HEK293 (cell line): ENCODE results near the gene LONRF2.

ENCODE experiments used
- CTCF ChIA-PET: fragments of 350-600 bp; formaldehyde crosslinking; extraction: SDS; loops from one replicate; lab custom pipeline; 2021; ENCODE audit warnings: antibody characterized with exemption; lab: Yijun Ruan, JAX
- POLR2A ChIA-PET: fragments of 300-600 bp; formaldehyde crosslinking; extraction: SDS; loops from one replicate; lab custom pipeline; 2020; ENCODE audit warnings: antibody characterized with exemption, inconsistent platforms; lab: Yijun Ruan, JAX
- H3K27ac ChIP-seq: fragments of 200-500 bp; sonication (Bioruptor generic); 2 replicates; pipeline ENCODE4 v1.5.1; 2014; ENCODE audit warnings: low read depth, low read length, control low read depth, inconsistent platforms; ENCODE audit errors: extremely low read depth
- H3K36me3 ChIP-seq, 2 experiments: fragments of 200-500 bp in 1 of 2; sonication (Bioruptor generic) in 1 of 2; 1 replicate in 1 of 2; 2 replicates in 1 of 2; pipeline ENCODE4 v1.5.1; 2014 to 2017; ENCODE audit warnings: inconsistent platforms in 2 of 2, low read length in 2 of 2; ENCODE audit not compliant: control insufficient read depth in 2 of 2, insufficient read depth in 1 of 2
- H3K4me1 ChIP-seq: fragments of 200-500 bp; sonication (Bioruptor generic); 2 replicates; pipeline ENCODE4 v1.5.1; 2014; ENCODE audit warnings: mild to moderate bottlenecking, low read length, inconsistent platforms; ENCODE audit not compliant: control insufficient read depth, insufficient read depth
- H3K4me3 ChIP-seq: 2 replicates; pipeline ENCODE4 v1.5.1; 2011; ENCODE audit warnings: low read depth, mild to moderate bottlenecking, control low read depth, low read length, moderate library complexity
- H3K9me3 ChIP-seq: fragments of 200-500 bp; sonication (Bioruptor generic); 2 replicates; pipeline ENCODE4 v1.5.1; 2014; ENCODE audit warnings: low read depth, low read length, inconsistent platforms; ENCODE audit not compliant: control insufficient read depth, insufficient read depth
- HOXC10 ChIP-seq: sonication (generic); formaldehyde crosslinking; IDR thresholded peaks from 2 replicates; pipeline ENCODE4 v1.8.1; 2023; ENCODE audit warnings: mild to moderate bottlenecking, missing genetic modification reagents
- KLF10 ChIP-seq: fragments of 450-650 bp; IDR thresholded peaks from 2 replicates; pipeline ENCODE4 v1.5.1; 2018; ENCODE audit warnings: missing biosample characterization, mild to moderate bottlenecking, missing genetic modification characterization
- REPIN1 ChIP-seq: fragments of 450-650 bp; formaldehyde crosslinking; IDR thresholded peaks from 2 replicates; pipeline ENCODE4 v1.5.1; 2017; ENCODE audit warnings: missing biosample characterization, missing genetic modification characterization, low read depth
- SALL2 ChIP-seq: fragments of 450-650 bp; formaldehyde crosslinking; IDR thresholded peaks from 2 replicates; pipeline ENCODE4 v1.5.0; 2017; ENCODE audit warnings: missing biosample characterization, mild to moderate bottlenecking, missing genetic modification characterization, borderline replicate concordance
- SCRT1 ChIP-seq: fragments of 450-650 bp; formaldehyde crosslinking; IDR thresholded peaks from 2 replicates; pipeline ENCODE4 v1.5.1; 2016; ENCODE audit warnings: missing biosample characterization, missing genetic modification characterization, borderline replicate concordance
- YY1 ChIP-seq: fragments of 450-650 bp; formaldehyde crosslinking; IDR thresholded peaks from 2 replicates; pipeline ENCODE4 v1.5.1; 2018; ENCODE audit warnings: missing biosample characterization, missing genetic modification characterization
- ZNF10 ChIP-seq: fragments of 450-650 bp; formaldehyde crosslinking; IDR thresholded peaks from 2 replicates; pipeline ENCODE4 v1.5.1; 2017; ENCODE audit warnings: missing biosample characterization, missing genetic modification characterization
- ZNF155 ChIP-seq: fragments of 450-650 bp; formaldehyde crosslinking; IDR thresholded peaks from 2 replicates; pipeline ENCODE4 v1.5.1; 2016; ENCODE audit warnings: missing biosample characterization, missing genetic modification characterization
- ZNF16 ChIP-seq: fragments of 450-650 bp; formaldehyde crosslinking; IDR thresholded peaks from 2 replicates; pipeline ENCODE4 v1.5.1; 2016; ENCODE audit warnings: low read depth, missing biosample characterization, missing genetic modification characterization
- ZNF426 ChIP-seq: fragments of 450-650 bp; formaldehyde crosslinking; IDR thresholded peaks from 2 replicates; pipeline ENCODE4 v1.5.1; 2017; ENCODE audit warnings: missing biosample characterization, missing genetic modification characterization, mild to moderate bottlenecking, inconsistent platforms, moderate library complexity
- ZNF473 ChIP-seq: fragments of 450-650 bp; formaldehyde crosslinking; IDR thresholded peaks from 2 replicates; pipeline ENCODE4 v1.5.1; 2017; ENCODE audit warnings: missing biosample characterization, missing genetic modification characterization
- ZNF514 ChIP-seq: fragments of 450-650 bp; formaldehyde crosslinking; IDR thresholded peaks from 2 replicates; pipeline ENCODE4 v1.5.1; 2016; ENCODE audit warnings: missing biosample characterization, missing genetic modification characterization
- ZNF596 ChIP-seq: fragments of 450-650 bp; IDR thresholded peaks from 2 replicates; pipeline ENCODE4 v1.5.0; 2018; ENCODE audit warnings: missing biosample characterization, mild to moderate bottlenecking, missing genetic modification characterization, moderate library complexity
- ZNF624 ChIP-seq: fragments of 450-650 bp; formaldehyde crosslinking; IDR thresholded peaks from 2 replicates; pipeline ENCODE4 v1.5.1; 2017; ENCODE audit warnings: missing biosample characterization, missing genetic modification characterization
- ZNF629 ChIP-seq: fragments of 450-650 bp; formaldehyde crosslinking; IDR thresholded peaks from 2 replicates; pipeline ENCODE4 v1.5.1; 2017; ENCODE audit warnings: missing biosample characterization, missing genetic modification characterization
- ZNF664 ChIP-seq: fragments of 450-650 bp; formaldehyde crosslinking; IDR thresholded peaks from 2 replicates; pipeline ENCODE4 v1.5.1; 2016; ENCODE audit warnings: missing biosample characterization, missing genetic modification characterization
- ZNF677 ChIP-seq: fragments of 450-650 bp; IDR thresholded peaks from 2 replicates; pipeline ENCODE4 v1.5.0; 2018; ENCODE audit warnings: missing biosample characterization, mild to moderate bottlenecking, missing genetic modification characterization, moderate library complexity
- ZNF837 ChIP-seq: fragments of 450-650 bp; formaldehyde crosslinking; IDR thresholded peaks from 2 replicates; pipeline ENCODE4 v1.5.1; 2016; ENCODE audit warnings: missing biosample characterization, missing genetic modification characterization
- ZSCAN30 ChIP-seq: fragments of 450-650 bp; IDR thresholded peaks from 2 replicates; pipeline ENCODE4 v1.5.1; 2018; ENCODE audit warnings: missing biosample characterization, mild to moderate bottlenecking, missing genetic modification characterization, moderate library complexity
- TF ChIP-seq, protein P1 (sequence below): fragments of 450-650 bp; formaldehyde crosslinking; IDR thresholded peaks from 2 replicates; pipeline ENCODE4 v1.5.1; 2016; ENCODE audit warnings: missing biosample characterization, missing genetic modification characterization
- TF ChIP-seq, protein P2 (sequence below): fragments of 450-650 bp; formaldehyde crosslinking; IDR thresholded peaks from 2 replicates; pipeline ENCODE4 v1.5.1; 2016; ENCODE audit warnings: missing biosample characterization, missing genetic modification characterization
- TF ChIP-seq, protein P3 (sequence below): fragments of 450-650 bp; formaldehyde crosslinking; IDR thresholded peaks from 2 replicates; pipeline ENCODE4 v1.5.1; 2016; ENCODE audit warnings: missing biosample characterization, missing genetic modification characterization, borderline replicate concordance

Gene LONRF2

DNA sequence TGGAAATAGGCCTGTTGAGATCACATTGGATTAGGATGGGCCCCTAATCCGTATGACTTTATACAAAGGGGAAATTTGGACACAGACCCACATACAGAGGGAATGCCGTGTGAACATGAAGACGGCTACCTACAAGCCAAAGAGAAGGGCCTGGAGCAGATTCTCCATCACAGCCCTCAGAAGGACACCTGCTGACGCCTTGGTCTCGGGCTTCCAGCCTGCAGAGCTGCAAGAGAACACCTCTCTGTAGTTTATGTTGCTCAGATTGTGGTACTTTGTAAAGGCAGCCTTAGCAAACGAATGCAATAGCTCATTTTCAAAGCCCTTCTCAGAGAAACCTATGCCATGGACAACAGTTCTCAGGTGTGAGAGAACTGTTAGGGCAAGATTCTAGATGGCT lies 86.1 kb downstream of the LONRF2 start:
- no peak overlapping the region for H3K4me3 ChIP-seq
- H3K4me1 ChIP-seq = no peaks in the 10 kb centered on the region
- H3K36me3 ChIP-seq = no peaks in the 10 kb centered on the region
- POLR2A ChIA-PET = no interaction called here
- CTCF ChIA-PET = interaction anchor here (1.2 kb wide), 1 partner anchor 10 kb away, joined by 3 read pairs; no protein-coding TSS in a partner anchor
- no peak for TF ChIP-seq YY1 (tag by site-specific recombination)
- TF ChIP-seq ZNF664 (tag by site-specific recombination) = no peak
- TF ChIP-seq KLF10 (tag by site-specific recombination) = no peak
- TF ChIP-seq, protein P1, sequence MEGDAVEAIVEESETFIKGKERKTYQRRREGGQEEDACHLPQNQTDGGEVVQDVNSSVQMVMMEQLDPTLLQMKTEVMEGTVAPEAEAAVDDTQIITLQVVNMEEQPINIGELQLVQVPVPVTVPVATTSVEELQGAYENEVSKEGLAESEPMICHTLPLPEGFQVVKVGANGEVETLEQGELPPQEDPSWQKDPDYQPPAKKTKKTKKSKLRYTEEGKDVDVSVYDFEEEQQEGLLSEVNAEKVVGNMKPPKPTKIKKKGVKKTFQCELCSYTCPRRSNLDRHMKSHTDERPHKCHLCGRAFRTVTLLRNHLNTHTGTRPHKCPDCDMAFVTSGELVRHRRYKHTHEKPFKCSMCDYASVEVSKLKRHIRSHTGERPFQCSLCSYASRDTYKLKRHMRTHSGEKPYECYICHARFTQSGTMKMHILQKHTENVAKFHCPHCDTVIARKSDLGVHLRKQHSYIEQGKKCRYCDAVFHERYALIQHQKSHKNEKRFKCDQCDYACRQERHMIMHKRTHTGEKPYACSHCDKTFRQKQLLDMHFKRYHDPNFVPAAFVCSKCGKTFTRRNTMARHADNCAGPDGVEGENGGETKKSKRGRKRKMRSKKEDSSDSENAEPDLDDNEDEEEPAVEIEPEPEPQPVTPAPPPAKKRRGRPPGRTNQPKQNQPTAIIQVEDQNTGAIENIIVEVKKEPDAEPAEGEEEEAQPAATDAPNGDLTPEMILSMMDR = no peak
- no peak for TF ChIP-seq ZNF596 (tag by site-specific recombination)
- no peak for TF ChIP-seq ZSCAN30 (tag by site-specific recombination)
- no peak for TF ChIP-seq ZNF155 (tag by site-specific recombination)
- no peak for TF ChIP-seq REPIN1
- no peak for TF ChIP-seq ZNF473 (tag by site-specific recombination)
- TF ChIP-seq ZNF624 (tag by site-specific recombination) = no peak
- no peak for TF ChIP-seq SCRT1
- TF ChIP-seq ZNF426 = no peak
- no peak for TF ChIP-seq SALL2
- H3K9me3 ChIP-seq = no peaks in the 10 kb centered on the region
- no peak overlapping the region for H3K27ac ChIP-seq

DNA sequence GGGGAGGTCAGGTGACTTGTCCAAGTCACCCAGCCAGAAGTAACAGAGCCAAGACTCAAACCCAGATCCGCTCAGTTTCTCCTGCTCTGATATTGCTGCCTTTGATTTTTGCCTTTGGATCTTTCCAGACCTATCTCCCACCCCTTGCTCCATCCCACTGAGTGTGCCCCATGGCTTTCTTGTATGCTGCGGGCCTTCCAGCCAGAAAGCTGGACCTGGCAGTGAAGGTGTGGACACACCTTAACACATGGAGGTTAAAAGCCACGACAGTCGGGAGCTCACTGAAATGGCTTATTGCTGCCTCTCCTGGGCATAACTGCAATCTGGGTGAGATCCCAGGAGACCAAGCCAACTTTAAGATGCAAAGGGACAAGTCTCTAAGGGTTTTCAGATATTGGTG lies 86.7 kb downstream of the LONRF2 start:
- CTCF ChIA-PET = interaction anchor here (1.2 kb wide), 1 partner anchor 9 kb away, joined by 3 read pairs; no protein-coding TSS in a partner anchor
- Histone ChIP-seq H3K27ac (no peak overlapping the region), H3K4me1 (no peaks in the 10 kb centered on the region), H3K9me3 (no peaks in the 10 kb centered on the region), H3K4me3 (no peak overlapping the region), H3K36me3 (no peaks in the 10 kb centered on the region)
- TF ChIP-seq ZNF629 (tag by site-specific recombination) = no peak
- TF ChIP-seq ZNF10 (tag by site-specific recombination) = no peak
- TF ChIP-seq, protein P2, sequence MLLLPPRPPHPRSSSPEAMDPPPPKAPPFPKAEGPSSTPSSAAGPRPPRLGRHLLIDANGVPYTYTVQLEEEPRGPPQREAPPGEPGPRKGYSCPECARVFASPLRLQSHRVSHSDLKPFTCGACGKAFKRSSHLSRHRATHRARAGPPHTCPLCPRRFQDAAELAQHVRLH (tag by site-specific recombination) = no peak
- TF ChIP-seq HOXC10 (CRISPR knock-in tag) = no peak
- TF ChIP-seq, protein P3, sequence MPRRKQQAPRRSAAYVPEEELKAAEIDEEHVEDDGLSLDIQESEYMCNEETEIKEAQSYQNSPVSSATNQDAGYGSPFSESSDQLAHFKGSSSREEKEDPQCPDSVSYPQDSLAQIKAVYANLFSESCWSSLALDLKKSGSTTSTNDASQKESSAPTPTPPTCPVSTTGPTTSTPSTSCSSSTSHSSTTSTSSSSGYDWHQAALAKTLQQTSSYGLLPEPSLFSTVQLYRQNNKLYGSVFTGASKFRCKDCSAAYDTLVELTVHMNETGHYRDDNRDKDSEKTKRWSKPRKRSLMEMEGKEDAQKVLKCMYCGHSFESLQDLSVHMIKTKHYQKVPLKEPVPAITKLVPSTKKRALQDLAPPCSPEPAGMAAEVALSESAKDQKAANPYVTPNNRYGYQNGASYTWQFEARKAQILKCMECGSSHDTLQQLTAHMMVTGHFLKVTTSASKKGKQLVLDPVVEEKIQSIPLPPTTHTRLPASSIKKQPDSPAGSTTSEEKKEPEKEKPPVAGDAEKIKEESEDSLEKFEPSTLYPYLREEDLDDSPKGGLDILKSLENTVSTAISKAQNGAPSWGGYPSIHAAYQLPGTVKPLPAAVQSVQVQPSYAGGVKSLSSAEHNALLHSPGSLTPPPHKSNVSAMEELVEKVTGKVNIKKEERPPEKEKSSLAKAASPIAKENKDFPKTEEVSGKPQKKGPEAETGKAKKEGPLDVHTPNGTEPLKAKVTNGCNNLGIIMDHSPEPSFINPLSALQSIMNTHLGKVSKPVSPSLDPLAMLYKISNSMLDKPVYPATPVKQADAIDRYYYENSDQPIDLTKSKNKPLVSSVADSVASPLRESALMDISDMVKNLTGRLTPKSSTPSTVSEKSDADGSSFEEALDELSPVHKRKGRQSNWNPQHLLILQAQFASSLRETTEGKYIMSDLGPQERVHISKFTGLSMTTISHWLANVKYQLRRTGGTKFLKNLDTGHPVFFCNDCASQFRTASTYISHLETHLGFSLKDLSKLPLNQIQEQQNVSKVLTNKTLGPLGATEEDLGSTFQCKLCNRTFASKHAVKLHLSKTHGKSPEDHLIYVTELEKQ (tag by site-specific recombination) = no peak
- no peak for TF ChIP-seq ZNF837 (tag by site-specific recombination)
- no peak for TF ChIP-seq ZNF16
- TF ChIP-seq ZNF677 (tag by site-specific recombination) = no peak
- TF ChIP-seq ZNF514 (tag by site-specific recombination) = no peak
- POLR2A ChIA-PET = no interaction called here
